ENCODE data around the gene PRR14. TPM values are rescaled to one million over a fixed set of nuclear protein-coding genes. Genes with fewer than 3 reads are reported as not detected.

PRR14 gene
- total RNA-seq, 4 donors from 2014 or later, result 42.9 to 154 (median 85.5) TPM

DNA sequence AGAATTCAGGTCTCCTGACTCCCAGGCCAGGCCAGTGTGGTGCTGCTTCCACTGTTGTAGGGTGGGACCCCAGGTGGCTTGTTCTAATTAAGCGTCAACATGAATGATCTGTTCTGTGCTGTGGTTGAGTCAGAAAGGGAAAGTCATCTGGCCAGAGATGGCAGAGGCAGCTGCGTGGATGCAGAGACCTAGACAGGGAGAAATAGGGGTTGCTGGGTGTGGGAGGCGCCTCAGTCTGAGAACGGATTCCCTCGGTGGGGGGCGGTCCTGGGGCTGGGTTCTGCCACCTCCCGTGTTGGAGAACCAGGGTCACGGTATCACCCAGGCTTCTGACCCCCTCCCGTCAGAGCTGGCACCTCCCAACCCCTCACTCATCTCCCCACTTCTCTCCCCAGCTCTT, 13.1 kb downstream of the PRR14 start:
- TF ChIP-seq POLR2AphosphoS5 (IDR thresholded peaks at IDR 0.05), result no peak
- TF ChIP-seq, protein P1, sequence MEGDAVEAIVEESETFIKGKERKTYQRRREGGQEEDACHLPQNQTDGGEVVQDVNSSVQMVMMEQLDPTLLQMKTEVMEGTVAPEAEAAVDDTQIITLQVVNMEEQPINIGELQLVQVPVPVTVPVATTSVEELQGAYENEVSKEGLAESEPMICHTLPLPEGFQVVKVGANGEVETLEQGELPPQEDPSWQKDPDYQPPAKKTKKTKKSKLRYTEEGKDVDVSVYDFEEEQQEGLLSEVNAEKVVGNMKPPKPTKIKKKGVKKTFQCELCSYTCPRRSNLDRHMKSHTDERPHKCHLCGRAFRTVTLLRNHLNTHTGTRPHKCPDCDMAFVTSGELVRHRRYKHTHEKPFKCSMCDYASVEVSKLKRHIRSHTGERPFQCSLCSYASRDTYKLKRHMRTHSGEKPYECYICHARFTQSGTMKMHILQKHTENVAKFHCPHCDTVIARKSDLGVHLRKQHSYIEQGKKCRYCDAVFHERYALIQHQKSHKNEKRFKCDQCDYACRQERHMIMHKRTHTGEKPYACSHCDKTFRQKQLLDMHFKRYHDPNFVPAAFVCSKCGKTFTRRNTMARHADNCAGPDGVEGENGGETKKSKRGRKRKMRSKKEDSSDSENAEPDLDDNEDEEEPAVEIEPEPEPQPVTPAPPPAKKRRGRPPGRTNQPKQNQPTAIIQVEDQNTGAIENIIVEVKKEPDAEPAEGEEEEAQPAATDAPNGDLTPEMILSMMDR (IDR thresholded peaks at IDR 0.05), result no peak
- no peak for TF ChIP-seq POLR2A (IDR thresholded peaks at IDR 0.05)
- no peak for TF ChIP-seq EP300 (IDR thresholded peaks at IDR 0.05; ENCODE audit: low read depth)
- Histone ChIP-seq H3K36me3 (peaks cover 0 to 62% (median 27%) of the 10 kb centered on the region in 4 donors), H3K27me3 (no peaks in the 10 kb centered on the region), H3K4me3 (no peak overlapping the region), H3K4me1 (peaks cover 18 to 42% (median 38%) of the 10 kb centered on the region in 4 donors), H3K27ac (no peak overlapping the region), H3K9me3 (no peaks in the 10 kb centered on the region)
- DNase-seq, result no peak
- intact Hi-C loops (cut with DNase I; ENCODE audit: low total_unique reads) (no loop called here), in situ Hi-C loops (cut with MboI; ENCODE audit: low pct_ligation_motif_present in 1 of 4, low pct_unique_long_range_greater_than_20kb in 1 of 4, low sequenced_read_pairs in 3 of 4) (no loop called here)
- WGBS, 2 donors (ENCODE audit: low coverage in 1 of 2), result 73 to 81% methylated on average over 4 to 9 of the region's 9 CpGs

DNA sequence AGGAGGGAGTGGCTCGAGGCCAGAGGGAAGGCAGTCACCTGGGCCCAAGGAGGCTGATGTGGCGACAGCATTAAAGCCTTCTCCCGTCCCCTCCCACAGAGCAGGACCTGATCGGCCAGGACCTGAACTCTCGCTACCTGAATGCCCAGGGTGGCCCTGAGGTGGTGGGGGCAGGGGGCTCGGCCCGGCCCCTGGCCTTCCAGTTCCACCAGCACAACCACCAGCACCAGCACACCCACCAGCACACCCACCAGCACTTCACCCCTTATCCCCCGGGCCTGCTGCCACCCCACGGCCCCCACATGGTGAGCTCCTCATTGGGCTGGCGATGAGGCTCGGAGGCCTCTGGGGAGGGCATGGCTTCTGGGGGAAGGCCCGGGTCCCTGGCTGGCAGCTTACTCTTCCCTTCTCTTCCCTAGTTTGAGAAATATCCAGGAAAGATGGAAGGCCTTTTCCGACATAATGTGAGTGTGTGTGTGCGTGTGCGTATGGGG, 13.9 kb downstream of the PRR14 start:
- in situ Hi-C loops (cut with MboI; ENCODE audit: low pct_ligation_motif_present in 1 of 4, low pct_unique_long_range_greater_than_20kb in 1 of 4, low sequenced_read_pairs in 3 of 4) (no loop called here), intact Hi-C loops (cut with DNase I; ENCODE audit: low total_unique reads) (no loop called here)
- Histone ChIP-seq H3K4me1 (peaks cover 18 to 40% (median 38%) of the 10 kb centered on the region in 4 donors), H3K27me3 (no peaks in the 10 kb centered on the region), H3K9me3 (no peaks in the 10 kb centered on the region), H3K36me3 (peaks cover 0 to 70% (median 34%) of the 10 kb centered on the region in 4 donors), H3K27ac (no peak overlapping the region), H3K4me3 (no peak overlapping the region)
- TF ChIP-seq EP300 (IDR thresholded peaks at IDR 0.05; ENCODE audit: low read depth), result no peak
- TF ChIP-seq POLR2A (IDR thresholded peaks at IDR 0.05), result no peak
- TF ChIP-seq, protein P1 (IDR thresholded peaks at IDR 0.05), result no peak
- no peak for TF ChIP-seq POLR2AphosphoS5 (IDR thresholded peaks at IDR 0.05)
- DNase-seq, result no peak
- 95% methylated on average over 9 of the region's 15 CpGs; no CpG with 5 or more reads in 1 of the 2 donors for WGBS, 2 donors (ENCODE audit: low coverage in 1 of 2)

DNA sequence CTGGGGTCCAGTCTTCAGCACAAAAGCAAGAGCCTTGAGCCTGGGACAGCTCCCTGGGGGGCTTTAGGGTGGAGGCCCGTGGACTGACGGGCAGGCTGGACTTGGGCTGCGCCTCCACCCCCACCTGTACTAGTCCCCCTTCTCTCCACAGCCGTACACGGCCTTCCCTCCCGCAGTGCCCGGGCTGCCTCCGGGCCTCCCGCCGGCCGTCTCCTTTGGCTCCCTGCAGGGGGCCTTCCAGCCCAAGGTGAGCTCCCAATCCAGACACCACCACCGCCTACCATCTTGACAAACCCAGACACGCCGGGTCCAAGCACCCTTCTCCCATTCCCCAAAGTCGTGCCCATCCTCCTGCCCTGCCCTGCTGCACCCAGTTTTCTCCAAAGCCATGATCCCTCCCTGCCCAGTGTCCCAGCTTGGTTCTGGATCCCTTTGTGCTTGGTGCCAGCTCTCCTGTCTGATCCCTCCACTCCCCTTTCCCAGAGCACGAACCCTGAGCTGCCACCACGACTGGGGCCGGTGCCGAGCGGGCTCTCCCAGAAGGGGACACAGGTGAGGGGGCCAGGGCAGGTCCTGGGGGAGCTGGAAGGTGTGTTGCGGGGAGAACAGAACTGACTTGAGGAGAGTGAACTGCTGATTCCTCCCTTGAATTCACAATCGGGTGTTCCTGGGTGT, 14.5 kb downstream of the PRR14 start:
- no peaks in the 10 kb centered on the region for H3K9me3 ChIP-seq
- intact Hi-C loops (cut with DNase I; ENCODE audit: low total_unique reads), result no loop called here
- in situ Hi-C loops (cut with MboI; ENCODE audit: low pct_ligation_motif_present in 1 of 4, low pct_unique_long_range_greater_than_20kb in 1 of 4, low sequenced_read_pairs in 3 of 4), result no loop called here
- no peak for DNase-seq
- no peaks in the 10 kb centered on the region for H3K27me3 ChIP-seq
- peaks cover 0 to 77% (median 36%) of the 10 kb centered on the region in 4 donors for H3K36me3 ChIP-seq
- TF ChIP-seq POLR2A (IDR thresholded peaks at IDR 0.05), result no peak
- no peak for TF ChIP-seq POLR2AphosphoS5 (IDR thresholded peaks at IDR 0.05)
- no peak for TF ChIP-seq EP300 (IDR thresholded peaks at IDR 0.05; ENCODE audit: low read depth)
- TF ChIP-seq, protein P1 (IDR thresholded peaks at IDR 0.05), result no peak
- peaks cover 18 to 35% (median 34%) of the 10 kb centered on the region in 4 donors for H3K4me1 ChIP-seq
- no peak overlapping the region for H3K4me3 ChIP-seq
- 86 to 92% methylated on average over 5 to 22 of the region's 22 CpGs for WGBS, 2 donors (ENCODE audit: low coverage in 1 of 2)
- H3K27ac ChIP-seq, result no peak overlapping the region

DNA sequence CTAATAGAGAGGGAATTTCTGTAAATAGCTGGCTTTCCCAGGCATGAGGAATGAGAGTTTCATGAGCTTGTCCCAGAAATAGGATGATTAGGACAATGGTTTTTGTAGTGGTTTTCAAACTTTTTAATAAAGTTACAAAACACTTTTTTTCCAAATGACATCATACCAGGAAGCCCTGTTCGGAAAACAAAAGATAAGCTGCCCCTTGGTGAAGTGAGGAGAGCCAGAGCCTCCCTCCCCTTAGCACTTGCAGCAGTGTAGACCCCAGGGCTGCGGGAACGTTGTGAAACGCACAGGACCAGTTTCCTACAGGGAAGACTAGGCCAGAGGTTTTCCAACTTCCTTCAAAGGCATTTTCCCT, 15.1 kb downstream of the PRR14 start:
- Histone ChIP-seq H3K27ac (no peak overlapping the region), H3K27me3 (no peaks in the 10 kb centered on the region), H3K36me3 (peaks cover 0 to 79% (median 36%) of the 10 kb centered on the region in 4 donors), H3K4me1 (peaks cover 13 to 30% (median 28%) of the 10 kb centered on the region in 4 donors), H3K9me3 (no peaks in the 10 kb centered on the region), H3K4me3 (no peak overlapping the region)
- in situ Hi-C loops (cut with MboI; ENCODE audit: low pct_ligation_motif_present in 1 of 4, low pct_unique_long_range_greater_than_20kb in 1 of 4, low sequenced_read_pairs in 3 of 4), result no loop called here
- TF ChIP-seq EP300 (IDR thresholded peaks at IDR 0.05; ENCODE audit: low read depth) (no peak), POLR2A (IDR thresholded peaks at IDR 0.05) (no peak), POLR2AphosphoS5 (IDR thresholded peaks at IDR 0.05) (no peak)
- TF ChIP-seq, protein P1 (IDR thresholded peaks at IDR 0.05), result no peak
- no peak for DNase-seq
- WGBS, 2 donors (ENCODE audit: low coverage in 1 of 2), result 81 to 83% methylated on average over 4 of the region's 4 CpGs
- intact Hi-C loops (cut with DNase I; ENCODE audit: low total_unique reads), result no loop called here
